HFF-Myc (cell line): ENCODE measurements around the gene OR2T2.
"Not testable (repeated sequence)": the region's sequence is repeated elsewhere in the genome, so short reads cannot be mapped to it uniquely, and the experiment has no call there.

Experiments
- DNase-seq: peaks from one replicate; pipeline ENCODE4 v3.0.0-alpha.2; 2011; ENCODE audit warnings: low read depth; ENCODE audit errors: extremely low read depth
- H3K4me3 ChIP-seq: replicated peaks from 2 replicates; pipeline ENCODE4 v1.5.1; 2011; ENCODE audit warnings: low read depth, mild to moderate bottlenecking, control low read depth, low read length
- CTCF ChIP-seq: IDR thresholded peaks from 2 replicates; pipeline ENCODE4 v1.5.1; 2012; ENCODE audit warnings: mild to moderate bottlenecking, low read depth, low read length, control low read depth; ENCODE audit errors: missing control alignments

OR2T2 gene

GRCh38 chr1:248445399-248445798, at the start of gene OR2T2:
Gene OR2T2, plus strand, starts transcription at chr1:248445637. Its CDS starts 7,161 bp downstream, at chr1:248452798.
- not testable (repeated sequence) for H3K4me3 ChIP-seq, DNase-seq

DNA sequence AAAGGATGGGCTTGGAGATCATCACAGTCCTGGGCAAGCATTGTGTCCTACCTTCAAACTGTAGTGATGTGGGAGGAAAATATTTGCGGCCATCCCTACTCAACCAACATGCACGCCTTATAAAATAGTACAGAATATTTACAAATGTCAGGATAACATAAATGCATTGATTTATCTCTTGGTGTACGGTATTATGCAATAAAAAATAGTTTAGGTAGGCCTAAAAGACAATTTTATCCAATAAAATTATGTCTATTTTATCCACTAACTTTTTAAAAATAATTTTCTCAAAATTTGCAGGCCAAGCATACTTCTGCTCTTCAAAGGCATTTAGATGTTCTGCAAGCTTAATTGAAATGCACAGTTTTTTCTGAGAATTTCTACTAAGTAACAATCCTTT, 42.7 kb upstream of the OR2T2 start, which contains the start of gene OR2T1:
Gene OR2T1 (plus strand): TSS at position 301 of the 400 bp plus-strand sequence. CDS start 3,100 bp downstream, outside the sequence.
- DNase-seq: no peak
- TF ChIP-seq CTCF: no peak
- no peak within 1 kb of the TSS for H3K4me3 ChIP-seq

GRCh38 chr1:248404024-248404423, 41.4 kb upstream of the OR2T2 start:
- no peak for TF ChIP-seq CTCF

DNA sequence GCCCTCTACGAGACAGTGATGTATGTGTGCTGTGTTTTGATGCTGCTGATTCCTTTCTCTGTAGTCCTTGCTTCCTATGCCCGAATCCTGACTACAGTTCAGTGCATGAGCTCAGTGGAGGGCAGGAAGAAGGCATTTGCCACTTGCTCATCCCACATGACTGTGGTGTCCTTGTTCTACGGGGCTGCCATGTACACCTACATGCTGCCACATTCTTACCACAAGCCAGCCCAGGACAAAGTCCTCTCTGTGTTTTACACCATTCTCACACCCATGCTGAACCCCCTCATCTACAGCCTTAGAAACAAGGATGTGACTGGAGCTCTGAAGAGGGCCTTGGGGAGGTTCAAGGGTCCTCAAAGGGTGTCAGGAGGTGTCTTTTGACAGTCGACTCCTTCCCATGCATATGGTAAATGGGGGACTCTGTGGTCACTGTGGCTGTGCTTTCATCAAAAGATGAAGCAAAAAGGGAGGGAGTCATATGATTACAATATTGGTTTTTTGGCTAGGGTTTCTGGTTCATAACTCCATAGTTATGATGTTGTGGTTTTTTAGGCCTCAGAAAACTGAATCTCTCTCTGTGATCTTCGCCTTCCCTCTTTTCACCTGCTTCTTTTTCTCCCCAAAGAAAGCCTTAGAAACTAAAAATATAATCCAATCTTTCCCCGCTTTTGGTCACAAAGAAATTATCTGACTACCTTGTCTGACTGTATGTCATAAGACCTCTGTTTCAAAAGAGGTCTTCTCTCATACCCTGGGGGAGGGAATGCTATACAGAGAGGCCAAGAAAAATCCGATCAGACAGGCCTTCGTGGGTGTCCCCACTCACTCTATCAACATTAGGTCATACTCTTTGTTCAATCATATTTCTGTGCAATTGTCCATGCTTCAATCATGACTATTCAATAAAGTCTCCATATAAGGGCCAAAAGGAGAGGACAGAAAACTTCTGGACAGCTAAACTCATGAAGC, 38.4 kb upstream of the OR2T2 start:
- DNase-seq: no peak
- no peak overlapping the region for H3K4me3 ChIP-seq
- TF ChIP-seq CTCF: no peak

More at GRCh38 chr1:248404024-248404423, 41.4 kb upstream of the OR2T2 start:
- DNase-seq: no peak
- no peak overlapping the region for H3K4me3 ChIP-seq

DNA sequence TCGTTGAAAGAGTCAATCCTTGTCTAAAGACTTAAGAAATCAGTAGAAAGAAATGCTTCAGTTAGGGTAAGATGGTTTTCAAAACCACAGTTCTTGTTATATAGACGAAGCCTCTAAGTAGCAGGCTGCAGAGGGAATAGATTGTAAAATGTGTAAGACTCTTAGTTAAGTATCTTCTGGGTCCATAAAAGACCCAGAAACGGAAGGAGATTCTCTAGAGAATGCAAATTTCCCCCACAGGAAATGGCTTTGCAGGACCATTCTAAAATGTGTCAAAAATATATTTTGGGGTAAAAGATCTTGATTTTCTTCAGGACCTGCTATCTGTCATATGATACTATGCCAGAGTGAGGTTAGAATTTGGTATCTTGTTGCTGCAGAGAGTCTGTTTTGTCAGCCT, 29.2 kb upstream of the OR2T2 start:
- no peak overlapping the region for H3K4me3 ChIP-seq
- no peak for DNase-seq
- no peak for TF ChIP-seq CTCF

- no peak overlapping the region for H3K4me3 ChIP-seq
- DNase-seq: no peak
These were observed 27.6 kb upstream of the OR2T2 start for GRCh38 chr1:248417854-248418253.

More at GRCh38 chr1:248417854-248418253, 27.6 kb upstream of the OR2T2 start:
- no peak for TF ChIP-seq CTCF
